ENCODE results near the gene TMA16. TPM values are rescaled to one million over a fixed set of nuclear protein-coding genes. Genes with fewer than 3 reads are reported as not detected.

Gene TMA16
- polyA plus RNA-seq, 1 donor from 2014 or later: 6.6 TPM

DNA sequence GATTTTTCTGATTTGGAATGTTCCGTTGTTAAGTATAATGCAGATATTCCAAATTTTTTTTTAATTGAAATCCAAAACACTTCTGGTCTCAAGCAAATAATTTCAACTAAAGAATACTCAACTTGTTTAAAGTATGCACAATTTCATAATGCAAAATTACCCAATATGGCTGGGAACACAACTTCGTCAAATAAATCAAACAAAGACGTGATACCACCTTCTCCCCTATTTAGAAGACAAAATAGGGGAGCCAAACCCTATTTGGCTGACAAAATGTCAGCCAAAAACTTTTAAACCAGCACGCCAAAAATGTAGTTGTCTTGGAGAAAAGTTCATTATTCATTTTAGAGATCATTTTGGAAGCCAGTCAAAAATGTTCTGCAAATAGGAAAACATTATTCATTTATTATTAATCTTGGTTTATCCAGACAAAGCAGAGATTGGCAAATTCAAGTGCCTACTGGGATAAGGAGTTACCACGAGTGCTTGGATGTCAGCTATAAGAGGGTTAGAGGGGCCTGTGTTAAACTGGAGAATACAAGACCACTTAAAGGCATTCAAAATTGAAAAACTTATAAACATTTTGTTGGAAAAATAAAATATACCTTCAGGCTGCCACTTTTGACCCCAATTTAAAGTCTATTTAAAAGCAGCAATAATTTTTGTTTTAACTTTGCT is 17.6 kb upstream of the TMA16 start:
- H3K9me2 ChIP-seq (ENCODE audit: insufficient read depth, low read length): no peaks in the 10 kb centered on the region
- no peaks in the 10 kb centered on the region for H3K27me3 ChIP-seq (ENCODE audit: insufficient read depth, low read depth, low read length)
- no peak overlapping the region for H3K4me3 ChIP-seq (ENCODE audit: low read length)
- no peaks in the 10 kb centered on the region for H3F3A ChIP-seq (ENCODE audit: insufficient read depth, low read length, poor library complexity, severe bottlenecking)
- H3K9ac ChIP-seq (ENCODE audit: low read length): no peak overlapping the region
- TF ChIP-seq SMC3 (conservative IDR thresholded peaks at IDR 0.05; ENCODE audit: poor library complexity): no peak
- no peaks in the 10 kb centered on the region for H3K9me3 ChIP-seq (ENCODE audit: low read length)
- no peak overlapping the region for H3K27ac ChIP-seq (ENCODE audit: low read length)
- no peak overlapping the region for H2AFZ ChIP-seq (ENCODE audit: low read depth, low read length)
- no peaks in the 10 kb centered on the region for H4K20me1 ChIP-seq (ENCODE audit: insufficient read depth)
- H3K79me2 ChIP-seq (replicated peaks; ENCODE audit: insufficient read depth, low read length): no peaks in the 10 kb centered on the region
- no peaks in the 10 kb centered on the region for H3K36me3 ChIP-seq (ENCODE audit: insufficient read depth, low read length)
- no peak overlapping the region for H3K4me2 ChIP-seq (ENCODE audit: low read length)

- Histone ChIP-seq H3K9me3 (ENCODE audit: low read length) (no peaks in the 10 kb centered on the region), H3K4me3 (ENCODE audit: low read length) (no peak overlapping the region), H3F3A (ENCODE audit: insufficient read depth, low read length, poor library complexity, severe bottlenecking) (no peaks in the 10 kb centered on the region), H3K79me2 (replicated peaks; ENCODE audit: insufficient read depth, low read length) (no peaks in the 10 kb centered on the region), H3K36me3 (ENCODE audit: insufficient read depth, low read length) (no peaks in the 10 kb centered on the region), H3K4me2 (ENCODE audit: low read length) (no peak overlapping the region), H3K9me2 (ENCODE audit: insufficient read depth, low read length) (no peaks in the 10 kb centered on the region), H3K27ac (ENCODE audit: low read length) (no peak overlapping the region), H3K27me3 (ENCODE audit: insufficient read depth, low read depth, low read length) (no peaks in the 10 kb centered on the region), H4K20me1 (ENCODE audit: insufficient read depth) (no peaks in the 10 kb centered on the region), H3K9ac (ENCODE audit: low read length) (no peak overlapping the region), H2AFZ (ENCODE audit: low read depth, low read length) (no peak overlapping the region)
- TF ChIP-seq, protein P1, sequence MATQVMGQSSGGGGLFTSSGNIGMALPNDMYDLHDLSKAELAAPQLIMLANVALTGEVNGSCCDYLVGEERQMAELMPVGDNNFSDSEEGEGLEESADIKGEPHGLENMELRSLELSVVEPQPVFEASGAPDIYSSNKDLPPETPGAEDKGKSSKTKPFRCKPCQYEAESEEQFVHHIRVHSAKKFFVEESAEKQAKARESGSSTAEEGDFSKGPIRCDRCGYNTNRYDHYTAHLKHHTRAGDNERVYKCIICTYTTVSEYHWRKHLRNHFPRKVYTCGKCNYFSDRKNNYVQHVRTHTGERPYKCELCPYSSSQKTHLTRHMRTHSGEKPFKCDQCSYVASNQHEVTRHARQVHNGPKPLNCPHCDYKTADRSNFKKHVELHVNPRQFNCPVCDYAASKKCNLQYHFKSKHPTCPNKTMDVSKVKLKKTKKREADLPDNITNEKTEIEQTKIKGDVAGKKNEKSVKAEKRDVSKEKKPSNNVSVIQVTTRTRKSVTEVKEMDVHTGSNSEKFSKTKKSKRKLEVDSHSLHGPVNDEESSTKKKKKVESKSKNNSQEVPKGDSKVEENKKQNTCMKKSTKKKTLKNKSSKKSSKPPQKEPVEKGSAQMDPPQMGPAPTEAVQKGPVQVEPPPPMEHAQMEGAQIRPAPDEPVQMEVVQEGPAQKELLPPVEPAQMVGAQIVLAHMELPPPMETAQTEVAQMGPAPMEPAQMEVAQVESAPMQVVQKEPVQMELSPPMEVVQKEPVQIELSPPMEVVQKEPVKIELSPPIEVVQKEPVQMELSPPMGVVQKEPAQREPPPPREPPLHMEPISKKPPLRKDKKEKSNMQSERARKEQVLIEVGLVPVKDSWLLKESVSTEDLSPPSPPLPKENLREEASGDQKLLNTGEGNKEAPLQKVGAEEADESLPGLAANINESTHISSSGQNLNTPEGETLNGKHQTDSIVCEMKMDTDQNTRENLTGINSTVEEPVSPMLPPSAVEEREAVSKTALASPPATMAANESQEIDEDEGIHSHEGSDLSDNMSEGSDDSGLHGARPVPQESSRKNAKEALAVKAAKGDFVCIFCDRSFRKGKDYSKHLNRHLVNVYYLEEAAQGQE (IDR thresholded peaks at IDR 0.05; ENCODE audit: borderline replicate concordance): no peak
- no peak for TF ChIP-seq MXI1 (conservative IDR thresholded peaks at IDR 0.05; ENCODE audit: poor library complexity, severe bottlenecking)
- TF ChIP-seq EZH2 (IDR thresholded peaks at IDR 0.05; ENCODE audit: borderline replicate concordance, insufficient read depth, low read length, poor library complexity, severe bottlenecking): no peak
- no peak for TF ChIP-seq POLR2AphosphoS5 (IDR thresholded peaks at IDR 0.05)
- TF ChIP-seq EP300 (conservative IDR thresholded peaks at IDR 0.05; ENCODE audit: poor library complexity, severe bottlenecking): no peak
- no peak for TF ChIP-seq RAD21 (conservative IDR thresholded peaks at IDR 0.05)
- TF ChIP-seq SMC3 (conservative IDR thresholded peaks at IDR 0.05; ENCODE audit: poor library complexity): no peak
- no peak for TF ChIP-seq TAF1 (IDR thresholded peaks at IDR 0.05; ENCODE audit: low read depth)
- TF ChIP-seq, protein P2, sequence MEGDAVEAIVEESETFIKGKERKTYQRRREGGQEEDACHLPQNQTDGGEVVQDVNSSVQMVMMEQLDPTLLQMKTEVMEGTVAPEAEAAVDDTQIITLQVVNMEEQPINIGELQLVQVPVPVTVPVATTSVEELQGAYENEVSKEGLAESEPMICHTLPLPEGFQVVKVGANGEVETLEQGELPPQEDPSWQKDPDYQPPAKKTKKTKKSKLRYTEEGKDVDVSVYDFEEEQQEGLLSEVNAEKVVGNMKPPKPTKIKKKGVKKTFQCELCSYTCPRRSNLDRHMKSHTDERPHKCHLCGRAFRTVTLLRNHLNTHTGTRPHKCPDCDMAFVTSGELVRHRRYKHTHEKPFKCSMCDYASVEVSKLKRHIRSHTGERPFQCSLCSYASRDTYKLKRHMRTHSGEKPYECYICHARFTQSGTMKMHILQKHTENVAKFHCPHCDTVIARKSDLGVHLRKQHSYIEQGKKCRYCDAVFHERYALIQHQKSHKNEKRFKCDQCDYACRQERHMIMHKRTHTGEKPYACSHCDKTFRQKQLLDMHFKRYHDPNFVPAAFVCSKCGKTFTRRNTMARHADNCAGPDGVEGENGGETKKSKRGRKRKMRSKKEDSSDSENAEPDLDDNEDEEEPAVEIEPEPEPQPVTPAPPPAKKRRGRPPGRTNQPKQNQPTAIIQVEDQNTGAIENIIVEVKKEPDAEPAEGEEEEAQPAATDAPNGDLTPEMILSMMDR (IDR thresholded peaks at IDR 0.05; ENCODE audit: poor library complexity, severe bottlenecking): no peak
Measured at GRCh38 chr4:163482190-163482589, 12.3 kb upstream of the TMA16 start.
